PC-3 (cell line): ENCODE results near the gene SOX21. TPM values are rescaled to one million over a fixed set of nuclear protein-coding genes. Genes with fewer than 3 reads are reported as not detected.

Experiments used
- ATAC-seq: fragments of 200-7000 bp; cut with Tn5 transposase; 2 replicates; pipeline ENCODE4 v1.9.1; 2020; ENCODE audit warnings: mild to moderate bottlenecking, moderate library complexity
- BruUV-seq: library from RNA; stranded (reverse); fragments of 400-500 nt; replicated peaks from 2 replicates; lab custom pipeline; 2021; lab: Mats Ljungman, UMichigan
- CTCF ChIA-PET: fragments of 300-600 bp; sonication (Branson Sonifier 250); formaldehyde crosslinking; loops from one replicate; lab custom pipeline; 2022; ENCODE audit warnings: antibody characterized with exemption; lab: Charles Lee
- POLR2A ChIA-PET: fragments of 300-600 bp; sonication (Branson Sonifier 250); formaldehyde crosslinking; loops from one replicate; lab custom pipeline; 2022; ENCODE audit warnings: antibody characterized with exemption; ENCODE audit not compliant: unreplicated experiment; lab: Charles Lee
- DNase-seq: peaks from one replicate; pipeline ENCODE4 v3.0.0-alpha.2; 2015
- H2AFZ ChIP-seq: fragments of 300-600 bp; sonication (generic); 2 replicates; pipeline ENCODE4 v1.6.0; 2016; ENCODE audit warnings: antibody characterized with exemption, low read length
- H3F3A ChIP-seq: fragments of 300-600 bp; sonication (generic); one replicate; pipeline ENCODE4 v1.6.0; 2017; ENCODE audit warnings: antibody characterized with exemption, low read length, control low read depth, mild to moderate bottlenecking; ENCODE audit not compliant: unreplicated experiment
- H3K27ac ChIP-seq: fragments of 300-600 bp; sonication (generic); 2 replicates; pipeline ENCODE4 v1.5.1; 2016; ENCODE audit warnings: mild to moderate bottlenecking, low read length
- H3K27me3 ChIP-seq: fragments of 300-600 bp; sonication (generic); 2 replicates; pipeline ENCODE4 v1.6.1; 2016; ENCODE audit warnings: low read length, mixed read lengths
- H3K36me3 ChIP-seq: fragments of 300-600 bp; sonication (generic); 2 replicates; pipeline ENCODE4 v1.6.1; 2016; ENCODE audit warnings: low read depth, mixed run types, low read length, mixed read lengths
- H3K4me1 ChIP-seq: fragments of 300-600 bp; sonication (generic); 2 replicates; pipeline ENCODE4 v1.5.1; 2016; ENCODE audit warnings: low read length; ENCODE audit not compliant: insufficient read depth
- H3K4me2 ChIP-seq: fragments of 300-600 bp; sonication (generic); 2 replicates; pipeline ENCODE4 v1.6.0; 2016; ENCODE audit warnings: low read length
- H3K4me3 ChIP-seq: fragments of 300-600 bp; sonication (generic); 2 replicates; pipeline ENCODE4 v1.5.1; 2016; ENCODE audit warnings: mild to moderate bottlenecking, low read length, mixed read lengths
- H3K79me2 ChIP-seq: fragments of 300-600 bp; sonication (generic); 2 replicates; pipeline ENCODE4 v1.6.1; 2017; ENCODE audit warnings: low read length, mixed read lengths
- H3K9ac ChIP-seq: fragments of 300-600 bp; sonication (generic); 2 replicates; pipeline ENCODE4 v1.6.0; 2016; ENCODE audit warnings: mild to moderate bottlenecking, low read length
- H3K9me2 ChIP-seq: fragments of 300-600 bp; sonication (generic); replicated peaks from 2 replicates; pipeline ENCODE4 v1.6.1; 2016; ENCODE audit warnings: mixed run types, low read length, mixed read lengths
- H3K9me3 ChIP-seq: fragments of 300-600 bp; sonication (generic); 2 replicates; pipeline ENCODE4 v1.6.1; 2016; ENCODE audit warnings: low read length, mixed read lengths
- H4K20me1 ChIP-seq: fragments of 300-600 bp; sonication (generic); 2 replicates; pipeline ENCODE4 v1.6.1; 2016; ENCODE audit warnings: low read length, mixed read lengths
- CTCF ChIP-seq: fragments of 300-600 bp; sonication (generic); conservative IDR thresholded peaks from 2 replicates; pipeline ENCODE4 v1.5.1; 2017; ENCODE audit warnings: antibody characterized with exemption, low read depth, mild to moderate bottlenecking, low read length
- EZH2 ChIP-seq: fragments of 300-600 bp; sonication (generic); IDR thresholded peaks from one replicate; pipeline ENCODE4 v1.6.1; 2017; ENCODE audit warnings: antibody characterized with exemption, mild to moderate bottlenecking, low read length; ENCODE audit not compliant: unreplicated experiment
- EZH2phosphoT487 ChIP-seq: fragments of 300-600 bp; sonication (generic); IDR thresholded peaks from 2 replicates; pipeline ENCODE4 v1.6.1; 2018; ENCODE audit warnings: mild to moderate bottlenecking, antibody characterized with exemption, low read length, borderline replicate concordance
- intact Hi-C: fragments of 100-400 bp; cut with micrococcal nuclease; formaldehyde crosslinking; loops from 2 replicates; pipeline ENCODE4 v1.9.0; 2023
- total RNA-seq: library from RNA; depleted of rRNA; stranded (reverse); fragments of >200 nt; gene quantifications from 2 replicates; pipeline ENCODE4 v1.2.3, GENCODE V29; 2014

SOX21 gene
- total RNA-seq, 1 experiment from 2014 or later, result 14.4 TPM

DNA sequence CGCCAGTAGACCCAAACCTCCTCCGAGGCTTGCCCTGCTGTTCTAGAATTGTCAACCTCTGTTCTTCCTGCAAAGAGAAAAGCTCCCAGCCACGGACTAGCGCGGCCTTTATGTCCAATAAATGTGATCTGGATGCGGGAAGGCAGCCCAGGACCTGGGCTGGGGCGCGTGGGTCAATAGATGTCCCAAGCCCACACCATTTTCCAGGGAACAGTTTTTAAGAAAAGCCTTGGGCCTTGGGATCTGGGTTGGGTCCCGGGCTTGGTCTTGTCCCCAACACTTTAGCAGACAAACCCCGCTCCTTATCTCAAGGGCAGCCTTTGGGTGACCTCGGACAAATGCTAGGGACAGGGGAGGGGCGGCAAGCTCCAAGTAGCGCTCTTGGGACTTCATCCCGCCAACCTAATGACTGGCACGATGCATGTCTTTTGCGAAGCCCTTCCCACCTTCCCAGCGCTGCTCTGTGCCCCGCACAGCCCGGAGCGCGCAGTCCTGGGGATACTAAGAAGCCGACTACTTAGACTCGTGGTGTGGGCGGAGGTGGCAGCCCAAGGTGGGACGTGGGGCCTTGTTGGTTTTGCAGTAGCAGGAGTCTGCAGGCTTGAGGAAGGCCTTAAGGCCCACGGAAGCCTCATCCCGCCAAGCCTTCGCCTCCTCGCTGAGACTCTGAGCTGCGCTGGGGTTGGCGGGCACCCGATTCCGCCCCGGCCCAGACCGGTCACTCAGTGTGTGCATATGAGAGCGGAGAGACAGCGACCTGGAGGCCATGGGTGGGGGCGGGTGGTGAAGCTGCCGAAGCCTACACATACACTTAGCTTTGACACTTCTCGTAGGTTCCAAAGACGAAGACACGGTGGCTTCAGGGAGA lies 10.8 kb downstream of the SOX21 start:
- no peaks in the 10 kb centered on the region for H3K4me1 ChIP-seq
- H3K27me3 ChIP-seq, result no peaks in the 10 kb centered on the region
- no peak overlapping the region for H2AFZ ChIP-seq
- intact Hi-C loops, result no loop called here
- no peaks in the 10 kb centered on the region for H3F3A ChIP-seq
- H3K4me2 ChIP-seq, result no peak overlapping the region
- H3K9me2 ChIP-seq, result no peaks in the 10 kb centered on the region
- no TSS peak for BruUV-seq
- H3K27ac ChIP-seq, result no peak overlapping the region
- H3K36me3 ChIP-seq, result no peaks in the 10 kb centered on the region
- no peak for DNase-seq
- H3K9ac ChIP-seq, result no peak overlapping the region
- no peaks in the 10 kb centered on the region for H3K9me3 ChIP-seq
- TF ChIP-seq EZH2 (no peak), EZH2phosphoT487 (no peak), CTCF (no peak)
- no peaks in the 10 kb centered on the region for H3K79me2 ChIP-seq
- ATAC-seq, result no peak
- POLR2A ChIA-PET, result no interaction called here
- H3K4me3 ChIP-seq, result no peak overlapping the region
- H4K20me1 ChIP-seq, result no peaks in the 10 kb centered on the region
- CTCF ChIA-PET, result no interaction called here

- Histone ChIP-seq H3K9ac (no peak overlapping the region), H3K36me3 (no peaks in the 10 kb centered on the region), H3F3A (no peaks in the 10 kb centered on the region), H3K79me2 (no peaks in the 10 kb centered on the region), H3K27me3 (no peaks in the 10 kb centered on the region), H3K4me3 (no peak overlapping the region), H3K27ac (no peak overlapping the region), H3K9me2 (no peaks in the 10 kb centered on the region), H4K20me1 (no peaks in the 10 kb centered on the region), H3K4me1 (no peaks in the 10 kb centered on the region), H3K9me3 (no peaks in the 10 kb centered on the region), H2AFZ (no peak overlapping the region), H3K4me2 (no peak overlapping the region)
- TF ChIP-seq EZH2 (no peak), CTCF (no peak), EZH2phosphoT487 (no peak)
- ChIA-PET POLR2A (no interaction called here), CTCF (no interaction called here)
- BruUV-seq, result no TSS peak
- DNase-seq, result no peak
- intact Hi-C loops, result no loop called here
- ATAC-seq, result no peak
These were observed 11.8 kb downstream of the SOX21 start for GRCh38 chr13:94700536-94700935.

GRCh38 chr13:94700051-94700535 lies 12.3 kb downstream of the SOX21 start:
- POLR2A ChIA-PET, result interaction anchor here (0.7 kb wide), 1 partner anchor 28 kb away, joined by 4 read pairs; no protein-coding TSS in a partner anchor
- no peak for DNase-seq
- no peak overlapping the region for H3K9ac ChIP-seq
- no peak overlapping the region for H3K4me2 ChIP-seq
- no peaks in the 10 kb centered on the region for H3K4me1 ChIP-seq
- no peak overlapping the region for H3K27ac ChIP-seq
- no peak overlapping the region for H3K4me3 ChIP-seq
- BruUV-seq, result no TSS peak
- ATAC-seq, result no peak
- no peaks in the 10 kb centered on the region for H3K36me3 ChIP-seq
- no peaks in the 10 kb centered on the region for H3K9me2 ChIP-seq
- intact Hi-C loops, result no loop called here
- TF ChIP-seq EZH2phosphoT487 (no peak), EZH2 (no peak), CTCF (no peak)
- no peaks in the 10 kb centered on the region for H3K27me3 ChIP-seq
- H3K79me2 ChIP-seq, result no peaks in the 10 kb centered on the region
- no peaks in the 10 kb centered on the region for H4K20me1 ChIP-seq
- no peaks in the 10 kb centered on the region for H3F3A ChIP-seq
- H3K9me3 ChIP-seq, result no peaks in the 10 kb centered on the region
- CTCF ChIA-PET, result no interaction called here
- H2AFZ ChIP-seq, result no peak overlapping the region
